HG02938 (cell line): ENCODE results near the gene PPP2R2D.
"Not testable (repeated sequence)": the region's sequence is repeated elsewhere in the genome, so short reads cannot be mapped to it uniquely, and the experiment has no call there.

Source experiments
- ATAC-seq: cut with Tn5 transposase; IDR thresholded peaks from one replicate; pipeline ENCODE4 v1.9.1; 2021; ENCODE audit warnings: mild to moderate bottlenecking, moderate library complexity; ENCODE audit not compliant: unreplicated experiment

Gene PPP2R2D

DNA sequence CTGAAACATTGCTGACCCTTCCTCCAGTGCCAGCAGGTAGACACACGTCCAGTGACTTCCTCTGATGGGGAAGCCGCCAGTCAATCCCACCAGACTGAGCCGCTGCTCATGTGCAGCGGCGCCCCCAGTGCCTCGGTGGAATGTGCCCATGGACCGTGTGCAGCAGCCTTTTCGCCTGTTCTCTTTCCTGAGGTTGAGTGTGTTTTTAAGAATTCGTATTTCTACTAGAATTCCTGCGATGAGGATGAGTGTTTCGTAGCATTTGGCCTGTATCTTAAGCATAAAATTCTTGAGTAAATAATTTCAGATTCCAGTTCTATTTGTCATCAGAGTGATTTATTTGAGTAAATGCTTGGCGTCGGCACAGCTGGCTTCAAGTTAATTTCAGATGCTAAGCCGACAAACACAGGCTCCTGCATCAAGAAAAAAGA lies 45.5 kb downstream of the PPP2R2D start:
- ATAC-seq, result no peak

DNA sequence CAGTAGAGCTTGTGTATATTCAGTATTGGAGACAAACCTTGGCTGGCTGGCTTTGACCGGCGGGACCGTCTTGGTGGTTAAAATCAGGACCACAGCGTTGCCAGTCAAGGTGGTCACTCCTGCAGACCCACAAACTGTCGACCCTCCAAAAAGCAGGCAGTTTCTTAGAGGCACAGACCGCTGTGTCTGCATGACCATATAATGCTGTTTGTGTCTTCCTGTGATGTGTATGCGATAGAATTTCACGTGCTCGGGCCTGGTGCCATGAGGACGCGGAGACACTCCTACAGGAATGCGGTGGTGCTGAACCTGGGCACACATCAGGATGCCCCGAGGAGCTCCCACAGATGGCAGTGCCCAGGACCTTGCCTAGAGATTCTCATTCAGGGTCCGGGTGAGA lies 46.1 kb downstream of the PPP2R2D start:
- ATAC-seq, result no peak

DNA sequence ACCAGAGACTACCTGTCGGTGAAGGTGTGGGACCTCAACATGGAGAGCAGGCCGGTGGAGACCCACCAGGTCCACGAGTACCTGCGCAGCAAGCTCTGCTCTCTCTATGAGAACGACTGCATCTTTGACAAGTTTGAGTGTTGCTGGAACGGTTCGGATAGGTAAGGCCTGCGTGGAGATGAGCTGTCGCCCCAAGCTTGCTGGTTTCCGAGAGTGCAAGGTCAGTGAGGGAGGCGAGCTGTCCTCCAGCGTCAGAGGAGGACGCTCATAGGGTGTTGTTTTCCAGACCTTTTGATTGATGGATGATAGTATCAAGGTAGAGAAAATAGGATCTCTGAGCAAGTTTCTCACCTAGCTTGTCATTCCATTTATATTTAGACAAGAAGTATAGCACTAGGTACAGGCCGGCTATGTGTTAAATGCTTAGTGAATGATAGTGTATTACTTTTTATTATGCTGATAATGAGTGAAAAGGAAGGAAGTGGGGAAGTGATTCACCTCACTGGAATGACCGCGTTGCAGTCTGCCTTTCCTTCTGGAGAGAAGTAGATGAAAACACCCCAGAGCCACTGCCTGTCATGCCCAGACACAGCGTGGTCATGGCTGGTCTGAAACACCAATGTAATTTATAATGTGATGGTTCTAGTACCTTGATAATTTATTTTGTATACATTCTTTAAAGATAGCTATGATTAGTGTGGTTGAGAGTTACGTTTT lies 47.0 kb downstream of the PPP2R2D start:
- ATAC-seq, result no peak

DNA sequence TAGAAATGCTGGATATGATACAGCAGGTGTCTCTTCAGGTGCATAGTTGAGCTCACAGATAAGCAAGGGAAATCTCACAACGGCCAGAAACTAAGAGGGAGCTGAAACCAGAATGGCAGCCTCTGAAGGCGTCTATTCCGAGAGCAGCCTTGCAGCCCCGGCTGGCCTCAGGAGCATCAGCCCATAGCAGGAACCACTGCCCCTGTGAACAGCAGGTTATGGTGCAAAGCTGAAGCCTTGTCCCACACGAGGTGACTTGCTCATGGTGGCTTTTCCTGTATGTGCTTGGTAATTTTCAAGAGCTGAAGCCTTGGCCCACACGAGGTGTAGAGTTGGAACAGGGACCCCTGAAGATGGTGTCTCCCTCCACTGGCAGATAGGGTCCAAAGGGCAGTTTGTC lies 47.7 kb downstream of the PPP2R2D start:
- no peak for ATAC-seq

DNA sequence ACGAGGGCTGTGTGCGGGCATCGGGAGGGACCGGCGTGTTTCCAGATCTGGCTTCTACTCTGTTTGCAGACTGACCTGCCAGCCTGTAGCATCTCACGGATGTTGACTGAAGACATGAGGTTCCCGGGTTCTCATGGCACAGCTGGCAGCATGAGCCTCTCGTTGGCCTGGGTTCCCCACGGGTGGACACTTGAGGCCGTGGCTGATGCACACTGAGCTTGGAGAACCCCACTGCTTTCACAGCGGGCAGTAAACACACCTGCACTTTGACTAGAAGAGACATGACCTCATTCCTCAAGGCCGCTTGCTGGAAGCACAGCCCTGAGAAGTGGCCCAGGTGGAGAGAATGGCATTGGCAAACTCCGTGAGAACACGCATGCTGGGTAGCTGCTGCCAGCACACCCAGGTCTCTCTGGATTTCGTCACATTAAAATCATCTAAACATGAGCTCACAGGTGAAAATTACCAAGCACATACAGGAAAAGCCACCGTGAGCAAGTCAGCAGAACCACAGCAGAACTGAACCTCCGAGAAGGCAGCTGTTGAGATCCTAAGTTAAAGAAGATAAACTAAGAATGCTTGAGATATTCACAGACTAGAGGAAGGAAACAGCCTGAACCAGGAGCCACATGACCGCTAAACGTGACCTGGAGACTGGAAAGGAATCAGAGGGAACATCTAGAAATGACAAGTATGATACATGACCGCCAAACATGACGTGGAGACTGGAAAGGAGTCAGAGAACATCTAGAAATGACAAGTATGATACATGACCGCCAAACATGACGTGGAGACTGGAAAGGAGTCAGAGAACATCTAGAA lies 48.4 kb downstream of the PPP2R2D start:
- ATAC-seq, result no peak

DNA sequence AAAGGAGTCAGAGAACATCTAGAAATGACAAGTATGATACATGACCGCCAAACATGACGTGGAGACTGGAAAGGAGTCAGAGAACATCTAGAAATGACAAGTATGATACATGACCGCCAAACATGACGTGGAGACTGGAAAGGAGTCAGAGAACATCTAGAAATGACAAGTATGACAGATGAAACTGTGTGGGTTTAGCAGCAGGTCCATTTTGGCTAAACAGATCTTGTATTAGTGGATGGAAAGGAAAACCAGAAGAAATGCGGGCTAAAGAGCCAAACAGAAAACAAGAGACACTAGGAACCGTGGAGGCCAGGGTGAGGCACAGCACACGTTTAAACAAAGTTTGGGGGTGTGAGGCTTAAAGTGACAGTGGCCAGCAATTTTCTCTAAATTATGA lies 49.1 kb downstream of the PPP2R2D start:
- not testable (repeated sequence) for ATAC-seq

DNA sequence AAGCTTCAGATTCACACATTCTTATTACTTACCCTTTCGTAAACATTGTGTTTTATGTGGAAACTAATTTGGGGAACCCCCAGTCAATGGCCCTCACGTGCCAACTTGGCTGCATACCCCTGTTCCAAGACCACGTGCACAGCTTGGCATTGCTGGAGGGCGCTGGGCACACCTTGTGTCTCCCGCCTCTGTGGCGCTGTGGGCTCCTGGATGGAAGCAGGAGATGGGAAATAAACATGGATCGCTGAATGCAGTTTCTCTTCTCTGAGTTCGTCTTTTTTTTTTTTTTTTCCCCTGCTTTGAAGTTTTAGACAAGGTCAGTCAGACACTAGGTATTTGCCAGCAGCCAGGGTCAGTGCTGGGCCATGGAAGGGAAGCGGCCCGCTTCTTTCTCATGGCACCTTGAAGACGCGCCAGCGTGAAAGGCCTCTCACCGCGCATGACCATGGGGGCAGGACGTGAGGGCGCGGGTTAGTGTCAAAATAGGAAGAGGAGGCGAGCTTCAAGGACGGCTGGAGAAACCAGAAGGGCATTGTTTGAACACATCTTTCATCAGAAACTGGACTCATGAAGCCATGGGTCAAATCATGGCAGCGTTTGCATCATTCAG lies 53.7 kb downstream of the PPP2R2D start:
- ATAC-seq, result no peak

DNA sequence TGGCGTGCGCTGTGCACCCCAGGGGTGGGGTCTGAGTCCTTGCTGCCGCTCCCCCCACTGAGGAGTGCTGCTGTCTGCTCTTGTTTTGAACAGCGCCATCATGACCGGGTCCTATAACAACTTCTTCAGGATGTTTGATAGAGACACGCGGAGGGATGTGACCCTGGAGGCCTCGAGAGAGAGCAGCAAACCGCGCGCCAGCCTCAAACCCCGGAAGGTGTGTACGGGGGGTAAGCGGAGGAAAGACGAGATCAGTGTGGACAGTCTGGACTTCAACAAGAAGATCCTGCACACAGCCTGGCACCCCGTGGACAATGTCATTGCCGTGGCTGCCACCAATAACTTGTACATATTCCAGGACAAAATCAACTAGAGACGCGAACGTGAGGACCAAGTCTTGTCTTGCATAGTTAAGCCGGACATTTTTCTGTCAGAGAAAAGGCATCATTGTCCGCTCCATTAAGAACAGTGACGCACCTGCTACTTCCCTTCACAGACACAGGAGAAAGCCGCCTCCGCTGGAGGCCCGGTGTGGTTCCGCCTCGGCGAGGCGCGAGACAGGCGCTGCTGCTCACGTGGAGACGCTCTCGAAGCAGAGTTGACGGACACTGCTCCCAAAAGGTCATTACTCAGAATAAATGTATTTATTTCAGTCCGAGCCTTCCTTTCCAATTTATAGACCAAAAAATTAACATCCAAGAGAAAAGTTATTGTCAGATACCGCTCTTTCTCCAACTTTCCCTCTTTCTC lies 55.0 kb downstream of the PPP2R2D start:
- no peak for ATAC-seq

DNA sequence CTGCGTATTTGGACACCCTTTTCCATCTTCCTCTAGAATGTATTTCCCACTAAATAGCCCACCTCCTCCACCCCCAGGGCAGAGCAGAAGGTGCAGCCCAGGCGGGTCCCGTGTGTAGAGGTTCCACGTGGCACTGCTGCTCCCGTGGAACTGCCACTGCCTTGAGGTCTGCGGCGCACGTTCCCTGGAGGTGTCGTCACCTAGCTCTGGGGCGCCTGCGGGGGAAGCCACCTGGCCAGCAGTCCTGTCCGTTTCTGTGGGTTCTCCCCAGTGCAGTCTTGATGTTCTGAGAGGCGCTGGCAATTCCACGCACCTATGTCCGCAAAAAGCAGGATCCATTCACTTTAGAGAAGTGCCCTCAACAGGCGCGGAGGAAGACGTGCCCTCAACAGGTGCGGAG lies 59.0 kb downstream of the PPP2R2D start:
- no peak for ATAC-seq

DNA sequence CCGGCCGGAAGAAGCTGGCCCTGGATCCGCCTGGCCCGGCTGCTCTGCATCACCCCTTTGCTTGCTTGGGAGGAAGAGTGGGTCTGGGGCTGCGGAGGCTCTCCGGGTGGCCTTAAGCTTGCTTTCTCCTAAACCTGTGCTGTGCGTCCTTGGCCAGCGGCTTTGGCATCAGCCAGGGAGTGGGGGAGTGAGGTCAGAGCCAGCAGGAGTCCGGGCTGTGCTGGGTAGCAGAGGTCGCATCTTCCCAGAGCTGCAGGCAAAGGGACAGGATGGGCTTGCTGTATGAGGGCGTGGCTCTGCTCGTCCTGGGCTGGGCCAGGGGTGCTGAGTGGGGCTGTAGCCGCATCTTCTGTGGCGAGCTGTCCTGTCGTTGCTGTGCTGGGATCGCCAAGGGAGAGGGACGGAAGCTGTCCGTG lies 59.8 kb downstream of the PPP2R2D start:
- no peak for ATAC-seq

DNA sequence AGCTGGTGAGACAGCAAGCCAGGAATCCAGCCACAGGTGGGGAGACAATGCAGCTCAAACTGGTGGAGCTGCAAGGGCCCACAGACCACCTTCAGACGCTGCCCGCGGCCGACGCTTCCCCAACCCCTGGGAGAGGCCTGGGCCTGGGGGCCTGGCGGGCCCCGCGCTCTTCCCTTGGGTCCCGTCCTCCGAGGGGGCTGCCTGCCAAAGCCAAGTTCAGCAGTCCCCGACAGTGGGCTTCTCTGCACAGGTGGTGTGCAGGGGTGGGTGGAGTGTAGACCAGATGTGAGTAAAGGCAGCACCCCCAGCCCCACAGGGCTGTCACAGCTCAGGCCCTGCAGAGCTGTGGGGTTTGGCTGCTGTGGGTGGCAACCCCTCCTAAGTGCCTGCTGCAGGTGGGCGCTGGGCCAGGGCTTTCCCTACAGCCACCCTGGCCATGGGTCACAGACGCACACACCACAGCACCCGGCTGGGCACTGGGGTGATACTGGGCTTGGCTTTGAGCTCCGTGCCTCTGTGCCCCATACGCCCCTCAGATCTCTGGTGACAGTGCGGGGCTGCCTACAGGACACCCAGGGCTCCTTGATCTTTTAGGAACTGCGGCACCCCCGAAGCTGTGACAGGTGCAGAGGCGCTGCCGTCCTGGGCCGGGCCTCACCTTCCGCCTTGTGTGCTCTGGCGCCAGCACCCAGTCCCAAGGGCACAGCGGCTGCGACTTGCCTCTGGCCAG lies 60.4 kb downstream of the PPP2R2D start:
- ATAC-seq, result no peak

DNA sequence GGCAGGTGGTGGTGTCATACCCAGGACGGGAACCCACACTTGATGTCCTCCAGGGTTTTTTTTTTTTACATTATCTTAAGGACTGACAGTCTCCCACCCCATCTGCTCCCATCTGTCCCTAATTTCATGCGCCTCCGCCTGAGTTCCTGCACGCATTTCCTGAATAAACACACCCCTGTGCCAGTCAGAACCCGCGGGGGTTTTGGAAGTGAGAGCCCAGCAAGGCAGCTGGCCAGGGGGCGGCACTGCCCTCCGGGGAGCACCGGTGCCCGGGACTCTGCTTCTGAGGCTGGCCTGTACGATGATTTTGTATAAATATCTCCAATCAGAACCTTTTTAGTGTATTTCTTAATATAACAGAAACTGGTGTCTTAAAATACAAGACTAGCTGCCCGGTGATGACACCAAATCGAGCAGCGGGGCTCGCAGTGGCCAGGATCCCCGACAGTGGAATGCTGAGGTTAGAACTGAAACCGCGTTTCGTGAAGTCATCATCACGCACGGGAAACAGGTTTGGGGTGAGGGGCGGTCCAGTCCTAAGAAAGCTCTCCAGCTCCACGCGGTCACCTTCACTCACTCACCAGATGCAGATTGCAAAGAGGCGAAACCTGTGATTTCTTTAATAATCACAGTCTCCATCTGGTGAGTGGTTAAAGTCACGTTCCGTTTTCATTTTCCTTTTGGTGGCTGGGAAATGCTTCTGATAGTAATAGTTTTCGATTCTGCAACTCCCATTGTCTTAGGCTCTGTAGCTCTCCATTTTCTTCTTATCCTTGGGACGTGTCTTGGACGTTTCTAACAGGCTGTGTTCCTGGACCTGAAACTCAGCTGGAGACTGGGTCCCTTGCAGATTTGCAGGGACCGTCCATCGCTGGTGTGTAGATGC lies 61.2 kb downstream of the PPP2R2D start:
- ATAC-seq, result no peak

DNA sequence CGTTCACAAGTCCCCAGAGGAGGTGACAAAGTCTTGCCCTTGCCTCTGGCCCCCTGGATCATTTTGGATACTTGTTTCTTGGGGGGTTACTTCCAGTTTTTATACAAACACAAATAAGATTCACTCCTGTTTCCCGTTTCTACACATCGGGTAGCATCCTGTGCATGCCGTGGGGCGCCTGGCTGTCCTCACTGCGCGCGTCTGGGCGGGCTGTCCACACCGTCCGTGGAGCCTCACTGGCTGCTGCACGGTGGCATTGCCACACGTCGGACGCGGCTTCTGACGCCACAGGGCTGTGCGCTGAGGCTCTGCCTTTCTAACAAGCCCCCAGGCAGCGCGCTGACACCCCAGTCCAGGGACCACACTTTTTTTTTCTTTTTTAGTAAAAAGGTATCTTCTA lies 62.5 kb downstream of the PPP2R2D start:
- ATAC-seq, result no peak

DNA sequence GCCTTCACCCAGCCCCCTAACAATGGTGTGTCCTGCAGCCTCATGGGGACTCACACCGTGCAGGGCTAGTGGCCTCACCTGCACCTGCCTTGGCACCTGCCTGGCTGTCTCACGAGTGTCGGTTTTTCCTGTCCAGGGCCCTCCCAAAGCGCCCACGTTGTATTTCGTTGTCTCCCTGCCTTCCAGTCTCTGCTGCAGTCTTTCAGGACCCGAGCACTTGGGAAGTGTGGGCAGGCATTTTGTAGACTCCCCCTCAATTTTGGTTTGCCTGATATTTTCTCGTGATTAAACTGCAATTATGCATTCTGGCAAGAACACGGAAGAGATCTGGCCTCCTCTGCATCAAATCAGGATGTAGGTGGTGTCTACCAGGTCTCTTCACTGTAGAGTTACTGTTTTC lies 63.0 kb downstream of the PPP2R2D start:
- ATAC-seq, result no peak

DNA sequence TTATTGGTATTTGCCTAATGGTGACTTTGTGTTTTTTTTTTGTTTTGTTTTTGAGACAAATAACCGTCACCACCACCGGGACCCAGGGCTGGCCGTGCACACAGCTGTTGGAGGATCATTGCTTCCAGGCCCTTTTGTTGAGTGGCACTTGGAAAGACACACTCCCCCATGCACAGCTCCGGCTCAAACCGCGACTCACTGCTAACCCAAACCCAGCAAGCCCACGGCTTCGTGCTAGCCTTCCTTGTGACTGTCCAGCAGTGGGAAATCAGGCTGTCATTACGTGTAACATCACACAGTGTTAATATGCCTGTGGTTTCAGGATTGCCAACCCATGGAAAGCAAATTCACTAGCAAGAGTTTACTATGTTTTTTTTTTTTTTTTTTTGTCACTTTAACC lies 63.5 kb downstream of the PPP2R2D start:
- no peak for ATAC-seq

DNA sequence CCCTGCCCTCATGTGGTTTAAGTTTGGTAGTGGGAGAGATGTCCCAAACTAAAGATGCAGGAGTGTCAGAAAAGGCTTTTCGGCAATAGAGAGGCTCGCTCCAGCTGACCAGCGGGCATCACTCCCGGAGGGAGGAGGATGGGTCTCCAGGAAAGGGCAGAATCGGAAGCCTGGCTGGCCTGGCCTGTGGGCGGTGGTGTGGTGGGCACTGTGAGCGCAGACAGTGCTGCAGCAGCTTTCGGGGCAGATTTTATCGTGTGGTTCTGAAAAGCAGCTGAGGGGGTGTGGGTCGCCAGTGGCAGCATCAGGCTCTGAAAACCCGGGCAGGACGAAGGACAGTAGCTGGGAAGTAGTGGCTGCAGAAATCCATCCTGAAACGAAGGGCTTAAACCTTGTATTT lies 68.1 kb downstream of the PPP2R2D start:
- no peak for ATAC-seq

DNA sequence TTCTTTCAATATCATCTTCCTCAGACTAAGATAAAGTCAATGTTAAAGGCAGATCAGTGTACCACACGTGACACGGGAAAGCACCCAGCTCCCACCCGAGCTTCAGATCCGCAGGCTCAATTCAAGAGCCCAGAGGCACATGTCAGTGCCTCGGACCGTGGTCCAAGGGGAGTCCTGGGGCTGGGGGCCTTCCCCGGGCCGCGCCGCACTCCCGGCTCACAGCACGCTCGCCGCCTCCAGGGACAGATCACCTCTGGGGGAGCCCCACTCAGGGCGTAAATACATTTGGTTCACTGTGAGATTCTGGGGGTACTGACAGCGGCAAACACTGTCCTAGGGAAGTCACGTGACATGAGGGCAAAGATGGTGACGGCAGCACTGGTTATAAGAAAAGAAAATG lies 70.1 kb downstream of the PPP2R2D start:
- no peak for ATAC-seq

DNA sequence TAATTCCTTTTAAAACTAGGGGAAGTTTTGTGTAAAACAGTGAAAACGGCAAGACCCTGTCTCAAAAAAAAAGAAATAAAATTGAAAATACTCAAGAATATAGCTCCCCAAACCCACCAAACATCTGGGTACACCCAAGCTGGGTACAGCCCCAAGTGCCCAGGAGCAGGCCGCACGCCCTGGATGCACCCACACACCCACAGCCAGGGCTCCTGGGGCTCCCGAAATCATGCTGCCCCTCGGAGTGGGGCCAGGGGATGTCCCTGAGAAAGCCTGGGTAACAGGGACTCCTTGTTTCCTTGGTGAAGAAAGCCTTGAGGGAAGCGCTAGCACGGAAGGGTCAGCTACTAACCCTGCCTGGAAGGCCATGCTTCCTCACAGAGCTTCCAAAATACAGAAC lies 70.8 kb downstream of the PPP2R2D start:
- ATAC-seq, result no peak

DNA sequence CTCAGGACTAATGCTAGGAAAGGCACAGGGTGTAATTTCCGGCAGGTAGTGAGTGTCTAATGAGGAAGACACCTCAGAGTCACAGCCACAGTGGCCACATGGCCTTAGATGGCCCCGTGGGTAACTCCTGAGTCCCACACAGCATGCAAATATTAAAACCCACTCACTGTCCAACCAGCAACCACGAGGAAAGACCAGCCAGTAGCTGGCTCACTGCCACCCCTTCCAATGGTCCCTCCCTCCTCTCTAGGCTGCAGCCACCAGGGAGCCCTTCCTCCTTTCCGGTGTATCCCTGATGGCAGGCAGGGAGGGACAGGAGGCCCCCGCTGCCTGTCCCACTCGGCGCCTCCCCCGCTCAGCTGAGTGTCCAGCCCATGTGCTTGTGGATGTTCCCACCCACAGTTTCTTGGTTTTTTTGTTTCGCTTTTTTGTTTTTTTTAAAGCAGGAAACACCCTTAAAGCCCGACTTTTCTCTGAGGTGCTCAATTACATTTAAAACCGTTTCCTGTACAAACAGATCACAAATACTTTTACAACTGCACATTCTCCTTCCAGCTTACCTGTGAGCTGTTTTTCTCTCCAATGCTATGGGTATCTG lies 71.8 kb downstream of the PPP2R2D start:
- ATAC-seq, result no peak
